ENCODE results near the gene EPS8L3. TPM values are rescaled to one million over a fixed set of nuclear protein-coding genes. Genes with fewer than 3 reads are reported as not detected.

Gene EPS8L3
- total RNA-seq, 1 donor = not detected

GRCh38 chr1:109786112-109786480 is 22.4 kb upstream of the EPS8L3 start:
- TF ChIP-seq CTCF (IDR thresholded peaks at IDR 0.05; ENCODE audit: extremely low read depth, low read depth, low read length) = no peak
- DNase-seq (ENCODE audit: insufficient read length, low spot score, missing footprints) = no peak
- Histone ChIP-seq H3K4me1 (ENCODE audit: insufficient read depth, low read length) (peaks cover 25% of the 10 kb centered on the region), H3K27ac (ENCODE audit: low read depth, low read length) (no peak overlapping the region), H3K4me3 (ENCODE audit: insufficient read depth, low read length) (no peak overlapping the region), H3K27me3 (ENCODE audit: insufficient read depth, low read length) (no peaks in the 10 kb centered on the region), H3K36me3 (ENCODE audit: insufficient read depth, low read length) (no peaks in the 10 kb centered on the region), H3K79me2 (ENCODE audit: insufficient read depth, low read length) (no peaks in the 10 kb centered on the region), H2AFZ (ENCODE audit: low read length) (no peak overlapping the region), H3K9me3 (ENCODE audit: low read depth, low read length) (no peaks in the 10 kb centered on the region), H3K4me2 (ENCODE audit: insufficient read depth, low read length) (no peak overlapping the region), H4K20me1 (ENCODE audit: insufficient read depth, low read length) (no peaks in the 10 kb centered on the region)

- no peak overlapping the region for H3K4me3 ChIP-seq (ENCODE audit: insufficient read depth, low read length)
- peaks cover 25% of the 10 kb centered on the region for H3K4me1 ChIP-seq (ENCODE audit: insufficient read depth, low read length)
- no peak overlapping the region for H3K4me2 ChIP-seq (ENCODE audit: insufficient read depth, low read length)
- H3K36me3 ChIP-seq (ENCODE audit: insufficient read depth, low read length) = no peaks in the 10 kb centered on the region
- H3K9me3 ChIP-seq (ENCODE audit: low read depth, low read length) = peaks cover 3% of the 10 kb centered on the region
- DNase-seq (ENCODE audit: insufficient read length, low spot score, missing footprints) = peak; percentile 31
- no peaks in the 10 kb centered on the region for H4K20me1 ChIP-seq (ENCODE audit: insufficient read depth, low read length)
- H3K27ac ChIP-seq (ENCODE audit: low read depth, low read length) = no peak overlapping the region
- no peak for TF ChIP-seq CTCF (IDR thresholded peaks at IDR 0.05; ENCODE audit: extremely low read depth, low read depth, low read length)
- H3K27me3 ChIP-seq (ENCODE audit: insufficient read depth, low read length) = no peaks in the 10 kb centered on the region
- no peak overlapping the region for H2AFZ ChIP-seq (ENCODE audit: low read length)
- H3K79me2 ChIP-seq (ENCODE audit: insufficient read depth, low read length) = no peaks in the 10 kb centered on the region
These were observed 21.9 kb upstream of the EPS8L3 start for GRCh38 chr1:109785446-109786111.

- Histone ChIP-seq H3K4me2 (ENCODE audit: insufficient read depth, low read length) (no peak overlapping the region), H3K27ac (ENCODE audit: low read depth, low read length) (no peak overlapping the region), H3K79me2 (ENCODE audit: insufficient read depth, low read length) (no peaks in the 10 kb centered on the region), H2AFZ (ENCODE audit: low read length) (no peak overlapping the region), H3K9me3 (ENCODE audit: low read depth, low read length) (peaks cover 3% of the 10 kb centered on the region), H3K36me3 (ENCODE audit: insufficient read depth, low read length) (no peaks in the 10 kb centered on the region), H4K20me1 (ENCODE audit: insufficient read depth, low read length) (no peaks in the 10 kb centered on the region), H3K4me1 (ENCODE audit: insufficient read depth, low read length) (peaks cover 25% of the 10 kb centered on the region), H3K27me3 (ENCODE audit: insufficient read depth, low read length) (no peaks in the 10 kb centered on the region), H3K4me3 (ENCODE audit: insufficient read depth, low read length) (no peak overlapping the region)
- DNase-seq (ENCODE audit: insufficient read length, low spot score, missing footprints) = peak; percentile 55
- no peak for TF ChIP-seq CTCF (IDR thresholded peaks at IDR 0.05; ENCODE audit: extremely low read depth, low read depth, low read length)
These were observed 21.0 kb upstream of the EPS8L3 start for GRCh38 chr1:109784551-109785252.

GRCh38 chr1:109783436-109783835 is 19.7 kb upstream of the EPS8L3 start:
- peak overlapping the region; percentile 16 for H2AFZ ChIP-seq (ENCODE audit: low read length)
- H3K27ac ChIP-seq (ENCODE audit: low read depth, low read length) = peak overlapping the region; percentile 24
- no peak overlapping the region for H3K4me3 ChIP-seq (ENCODE audit: insufficient read depth, low read length)
- no peaks in the 10 kb centered on the region for H4K20me1 ChIP-seq (ENCODE audit: insufficient read depth, low read length)
- H3K79me2 ChIP-seq (ENCODE audit: insufficient read depth, low read length) = no peaks in the 10 kb centered on the region
- H3K4me2 ChIP-seq (ENCODE audit: insufficient read depth, low read length) = peak overlapping the region; percentile 38
- peaks cover 21% of the 10 kb centered on the region for H3K4me1 ChIP-seq (ENCODE audit: insufficient read depth, low read length)
- H3K36me3 ChIP-seq (ENCODE audit: insufficient read depth, low read length) = no peaks in the 10 kb centered on the region
- DNase-seq (ENCODE audit: insufficient read length, low spot score, missing footprints) = peak; percentile 89
- TF ChIP-seq CTCF (IDR thresholded peaks at IDR 0.05; ENCODE audit: extremely low read depth, low read depth, low read length) = no peak
- no peaks in the 10 kb centered on the region for H3K27me3 ChIP-seq (ENCODE audit: insufficient read depth, low read length)
- H3K9me3 ChIP-seq (ENCODE audit: low read depth, low read length) = peaks cover 3% of the 10 kb centered on the region

All from osteoblast (primary cell).